Stimulated activated CD4-positive, alpha-beta T cell treated with anti-CD3 and anti-CD28 coated beads, Interleukin-4, amount 100 ng/mL, for 48 hours (primary cell): ENCODE measurements around the gene ZBTB2.
A peak's percentile ranks its signal among the peaks of the same experiment; 100 is the strongest.
"Not testable (repeated sequence)": the region's sequence is repeated elsewhere in the genome, so short reads cannot be mapped to it uniquely, and the experiment has no call there.

ENCODE experiments used
- DNase-seq, 2 donors: peaks; one replicate each; pipeline ENCODE4 v3.0.0-alpha.2; 2020; ENCODE audit warnings: low read depth in 2 of 2

ZBTB2 gene

DNA sequence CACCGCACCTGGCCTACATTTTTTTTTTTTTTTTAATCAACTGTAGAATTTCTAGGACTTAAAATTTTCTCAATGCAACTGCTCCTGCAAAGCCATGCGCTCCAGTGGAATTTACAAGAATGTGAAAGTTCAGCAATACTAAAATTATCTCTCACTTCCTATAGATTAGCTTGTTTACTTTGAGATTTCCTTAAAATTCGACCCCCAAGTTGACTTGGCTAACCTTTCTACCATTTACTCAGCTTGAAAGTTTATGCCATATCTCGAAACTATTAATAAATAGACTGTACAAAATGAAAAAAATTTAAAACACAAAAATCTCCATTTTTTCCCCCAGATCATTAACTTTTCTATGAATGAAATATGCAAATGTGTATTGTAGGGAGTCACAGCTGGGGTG lies 64.3 kb downstream of the ZBTB2 start:
- no peak for DNase-seq

DNA sequence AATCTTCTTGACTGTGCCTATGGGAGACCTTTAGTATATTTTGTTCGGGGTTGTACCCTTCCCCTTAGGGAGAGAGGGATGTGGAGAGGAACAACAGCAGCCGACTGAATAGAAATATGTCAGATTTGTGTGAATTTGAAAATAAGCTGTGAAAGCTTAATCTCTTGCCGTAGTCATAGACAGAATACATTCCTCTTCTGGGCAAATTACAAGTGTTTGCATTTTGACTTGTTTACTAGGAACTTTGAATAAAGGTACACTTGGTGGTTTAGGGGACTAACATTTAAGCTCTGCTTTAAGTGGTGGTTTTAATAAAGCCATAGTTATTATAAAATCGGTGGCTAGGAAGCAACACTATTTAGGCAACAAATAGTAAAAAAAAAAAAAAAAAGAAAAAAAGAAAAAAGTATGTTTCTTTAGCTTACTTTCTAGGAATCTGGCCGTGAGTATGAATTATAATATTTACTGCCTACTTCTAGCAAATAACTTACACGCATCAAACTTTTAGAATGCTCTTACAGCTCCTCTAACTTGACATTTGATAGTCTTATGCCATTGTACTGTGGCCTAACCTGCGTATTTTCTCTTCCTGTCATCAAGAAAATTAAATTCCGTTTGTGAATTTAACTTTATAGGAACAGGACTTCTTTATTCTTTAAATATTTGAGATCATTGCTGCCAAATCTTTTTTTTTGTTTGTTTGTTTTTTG lies 65.1 kb downstream of the ZBTB2 start:
- DNase-seq: no peak

- no peak for DNase-seq
Measured at GRCh38 chr6:151325075-151326050, 66.0 kb downstream of the ZBTB2 start.

GRCh38 chr6:151324488-151324825 lies 66.9 kb downstream of the ZBTB2 start:
- no peak for DNase-seq

DNA sequence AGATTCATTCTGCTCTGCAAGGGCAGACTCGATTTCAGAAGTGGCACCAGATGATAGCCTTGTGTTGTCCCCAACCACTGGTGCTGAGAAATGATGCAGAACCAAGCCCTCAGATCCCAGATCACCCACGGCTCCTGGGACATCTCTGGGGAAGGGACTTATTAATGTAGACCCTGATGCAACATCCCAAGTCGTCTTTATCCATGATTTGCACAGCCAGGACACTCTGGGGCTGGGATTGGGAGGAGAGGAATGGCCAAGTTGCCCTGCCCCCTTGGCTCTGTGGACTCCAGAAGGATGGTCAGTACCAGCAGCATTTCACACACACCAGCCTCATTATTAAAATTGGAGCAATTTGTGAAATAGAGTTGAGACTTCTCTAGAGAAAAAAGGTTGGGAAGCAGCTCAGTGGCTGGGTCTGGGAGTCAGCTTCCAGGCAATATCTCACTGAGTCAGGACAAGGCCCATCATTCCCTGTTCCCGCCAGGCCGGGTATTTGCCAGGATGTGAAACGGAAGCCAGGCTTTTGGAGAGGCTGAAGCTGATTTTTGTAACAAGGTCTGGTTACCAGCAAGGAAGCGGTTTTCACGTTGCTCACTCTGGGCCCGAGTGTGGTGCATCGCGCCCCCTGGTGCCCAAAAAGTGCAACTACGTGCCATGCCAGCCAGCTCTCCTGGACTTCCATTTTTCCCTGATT lies 67.4 kb downstream of the ZBTB2 start:
- peak; percentile 58 to 68 for DNase-seq

DNA sequence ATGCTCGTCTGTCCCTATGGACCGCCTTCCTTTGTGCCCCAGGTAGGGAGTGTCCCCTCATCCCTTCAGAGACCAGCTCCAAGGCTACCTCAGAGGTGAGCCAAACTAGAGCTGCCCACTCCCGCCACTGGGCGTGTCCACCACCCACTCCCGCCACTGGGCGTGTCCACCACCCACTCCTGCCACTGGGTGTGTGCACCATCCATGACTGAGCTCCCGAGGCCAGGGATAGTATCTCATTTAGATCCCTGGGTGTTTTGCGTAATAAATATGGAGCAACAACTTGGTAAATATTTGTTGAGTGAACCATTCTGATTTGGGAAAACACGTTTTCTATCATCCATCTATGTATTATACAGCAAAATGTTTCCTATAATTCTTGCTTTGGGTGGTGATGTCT lies 68.8 kb downstream of the ZBTB2 start:
- DNase-seq: no peak

- no peak for DNase-seq
Measured at GRCh38 chr6:151321438-151321837, 69.9 kb downstream of the ZBTB2 start.

GRCh38 chr6:151320140-151320539 lies 71.2 kb downstream of the ZBTB2 start:
- no peak for DNase-seq

DNA sequence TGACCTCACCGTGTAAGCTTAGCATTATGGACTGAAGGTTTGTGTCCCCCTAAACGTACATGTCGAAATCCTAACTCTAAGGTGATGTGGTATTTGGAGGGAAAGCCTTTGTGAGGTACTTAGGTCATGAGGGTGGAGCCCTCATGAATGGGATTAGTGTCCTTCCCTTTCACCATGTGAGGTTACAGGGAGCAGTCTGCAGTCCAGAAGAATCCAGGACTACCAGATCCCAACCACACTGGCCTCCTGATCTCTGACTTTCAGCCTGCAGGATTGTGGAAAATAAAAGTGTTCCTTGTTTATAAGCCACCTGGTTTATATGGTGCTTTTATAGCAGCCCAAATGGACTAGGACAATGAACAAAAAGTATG lies 73.4 kb downstream of the ZBTB2 start:
- no peak for DNase-seq

GRCh38 chr6:151317103-151317994 lies 74.0 kb downstream of the ZBTB2 start:
- no peak for DNase-seq

GRCh38 chr6:151315661-151316060 lies 75.7 kb downstream of the ZBTB2 start:
- not testable (repeated sequence) for DNase-seq
